Measurements from ENCODE around the gene CNTN6. TPM values are rescaled to one million over a fixed set of nuclear protein-coding genes. Genes with fewer than 3 reads are reported as not detected.

The CNTN6 gene
- total RNA-seq, 4 donors from 2014 or later, result not detected

- intact Hi-C loops (cut with DNase I), result no loop called here
- H3K27ac ChIP-seq, result no peak overlapping the region
- TF ChIP-seq POLR2A (IDR thresholded peaks at IDR 0.05) (no peak), CTCF (IDR thresholded peaks at IDR 0.05) (no peak)
- no peaks in the 10 kb centered on the region for H3K9me3 ChIP-seq
- WGBS, 2 donors, result 59 to 73% methylated on average over 2 of the region's 2 CpGs
- DNase-seq, result no peak
- no peaks in the 10 kb centered on the region for H3K27me3 ChIP-seq
- no peaks in the 10 kb centered on the region for H3K4me1 ChIP-seq
- H3K4me3 ChIP-seq, result no peak overlapping the region
- H3K36me3 ChIP-seq, result no peaks in the 10 kb centered on the region
Measured at GRCh38 chr3:1330107-1330506, 237.3 kb downstream of the CNTN6 start.

- Histone ChIP-seq H3K9me3 (no peaks in the 10 kb centered on the region), H3K36me3 (no peaks in the 10 kb centered on the region), H3K4me3 (no peak overlapping the region), H3K27me3 (no peaks in the 10 kb centered on the region), H3K4me1 (no peaks in the 10 kb centered on the region), H3K27ac (no peak overlapping the region)
- 71 to 78% methylated on average over 6 of the region's 6 CpGs for WGBS, 2 donors
- TF ChIP-seq CTCF (IDR thresholded peaks at IDR 0.05) (no peak), POLR2A (IDR thresholded peaks at IDR 0.05) (no peak)
- intact Hi-C loops (cut with DNase I), result no loop called here
- DNase-seq, result no peak
Measured at GRCh38 chr3:1346386-1346785, 253.6 kb downstream of the CNTN6 start.

GRCh38 chr3:1348547-1348946 lies 255.7 kb downstream of the CNTN6 start:
- no peaks in the 10 kb centered on the region for H3K27me3 ChIP-seq
- WGBS, 2 donors, result 66 to 91% methylated on average over 3 of the region's 3 CpGs
- H3K36me3 ChIP-seq, result no peaks in the 10 kb centered on the region
- intact Hi-C loops (cut with DNase I), result no loop called here
- no peak for TF ChIP-seq POLR2A (IDR thresholded peaks at IDR 0.05)
- TF ChIP-seq CTCF (IDR thresholded peaks at IDR 0.05), result no peak
- H3K27ac ChIP-seq, result no peak overlapping the region
- no peaks in the 10 kb centered on the region for H3K9me3 ChIP-seq
- no peak for DNase-seq
- H3K4me1 ChIP-seq, result no peaks in the 10 kb centered on the region
- no peak overlapping the region for H3K4me3 ChIP-seq

- TF ChIP-seq CTCF (IDR thresholded peaks at IDR 0.05) (no peak), POLR2A (IDR thresholded peaks at IDR 0.05) (no peak)
- Histone ChIP-seq H3K4me1 (no peaks in the 10 kb centered on the region), H3K36me3 (no peaks in the 10 kb centered on the region), H3K27ac (no peak overlapping the region), H3K27me3 (no peaks in the 10 kb centered on the region), H3K9me3 (no peaks in the 10 kb centered on the region), H3K4me3 (no peak overlapping the region)
- intact Hi-C loops (cut with DNase I), result no loop called here
- WGBS, 2 donors, result 63 to 69% methylated on average over 3 of the region's 3 CpGs
- DNase-seq, result no peak
Measured at GRCh38 chr3:1350885-1351284, 258.1 kb downstream of the CNTN6 start.

GRCh38 chr3:1355691-1356090 lies 262.9 kb downstream of the CNTN6 start:
- intact Hi-C loops (cut with DNase I), result no loop called here

More at GRCh38 chr3:1355691-1356090, 262.9 kb downstream of the CNTN6 start:
- Histone ChIP-seq H3K36me3 (no peaks in the 10 kb centered on the region), H3K4me3 (no peak overlapping the region), H3K4me1 (no peaks in the 10 kb centered on the region), H3K27ac (no peak overlapping the region), H3K27me3 (no peaks in the 10 kb centered on the region), H3K9me3 (no peaks in the 10 kb centered on the region)
- 61 to 73% methylated on average over 3 of the region's 3 CpGs for WGBS, 2 donors
- no peak for TF ChIP-seq POLR2A (IDR thresholded peaks at IDR 0.05)
- no peak for TF ChIP-seq CTCF (IDR thresholded peaks at IDR 0.05)
- DNase-seq, result no peak
